Endothelial cell of umbilical vein (primary cell): Measurements from ENCODE around the gene DIP2A. TPM values are rescaled to one million over a fixed set of nuclear protein-coding genes. Genes with fewer than 3 reads are reported as not detected.

ENCODE experiments used
- BruUV-seq: library from RNA; stranded (reverse); fragments of 400-500 nt; replicated peaks from 2 replicates; lab custom pipeline; 2021; lab: Mats Ljungman, UMichigan
- CTCF ChIA-PET: fragments of 300-600, 350-600 bp; sonication (Branson Sonifier 250); formaldehyde crosslinking; loops from one replicate; lab custom pipeline; 2021; ENCODE audit warnings: antibody characterized with exemption, inconsistent platforms; lab: Charles Lee
- POLR2A ChIA-PET: fragments of 300-600, 350-600 bp; sonication (Branson Sonifier 250); formaldehyde crosslinking; loops from one replicate; lab custom pipeline; 2021; ENCODE audit warnings: antibody characterized with exemption, inconsistent platforms; lab: Charles Lee
- DNase-seq: peaks from one replicate; pipeline ENCODE4 v3.0.0-alpha.2; 2011; ENCODE audit warnings: low read depth, low spot score
- FAIRE-seq: peaks from 2 replicates; lab custom pipeline; 2011; peaks lifted over from hg19 to GRCh38; lab: Jason Lieb, UNC
- H2AFZ ChIP-seq: 2 replicates; pipeline ENCODE4 v1.6.0; 2012; ENCODE audit warnings: low read depth, low read length, control low read depth, inconsistent platforms
- H3K27ac ChIP-seq: 2 replicates; pipeline ENCODE4 v1.5.1; 2011; ENCODE audit warnings: low read depth, mild to moderate bottlenecking, control low read depth, low read length, moderate library complexity; ENCODE audit not compliant: insufficient read depth
- H3K27me3 ChIP-seq, 2 experiments: 2 replicates each; pipeline versions ENCODE4 v1.6.0 to v1.6.1; 2011; ENCODE audit warnings: low read length in 2 of 2, mixed read lengths in 1 of 2; ENCODE audit not compliant: control insufficient read depth in 2 of 2, insufficient read depth in 2 of 2
- H3K36me3 ChIP-seq, 2 experiments: 2 replicates in 1 of 2; 3 replicates in 1 of 2; pipeline ENCODE4 v1.5.1; 2011; ENCODE audit warnings: low read length in 2 of 2, mild to moderate bottlenecking in 1 of 2, moderate library complexity in 1 of 2; ENCODE audit not compliant: control insufficient read depth in 2 of 2, insufficient read depth in 2 of 2; ENCODE audit errors: extremely low read depth in 1 of 2
- H3K4me1 ChIP-seq: 3 replicates; pipeline ENCODE4 v1.5.1; 2011; ENCODE audit warnings: mild to moderate bottlenecking, low read length; ENCODE audit not compliant: control insufficient read depth, insufficient read depth; ENCODE audit errors: extremely low read depth
- H3K4me2 ChIP-seq: 2 replicates; pipeline ENCODE4 v1.6.1; 2011; ENCODE audit warnings: low read length, control low read depth, mixed read lengths; ENCODE audit not compliant: insufficient read depth
- H3K4me3 ChIP-seq, 3 experiments: fragments of 200-600 bp in 1 of 3; sonication (generic), shearing (Covaris generic) in 1 of 3; replicated peaks in 1 of 3; 2 replicates each; pipeline ENCODE4 v1.5.1; 2011 to 2016; ENCODE audit warnings: control low read depth in 3 of 3, low read length in 3 of 3, mild to moderate bottlenecking in 2 of 3, inconsistent platforms in 1 of 3, low read depth in 1 of 3, moderate library complexity in 1 of 3; ENCODE audit not compliant: insufficient read depth in 1 of 3
- H3K79me2 ChIP-seq: 2 replicates; pipeline ENCODE4 v1.6.0; 2012; ENCODE audit warnings: low read length, inconsistent platforms; ENCODE audit not compliant: control insufficient read depth, insufficient read depth
- H3K9ac ChIP-seq: replicated peaks from 2 replicates; pipeline ENCODE3; 2011; ENCODE audit warnings: low read length, control low read depth; ENCODE audit not compliant: insufficient read depth; ENCODE audit errors: extremely low read depth
- H3K9me1 ChIP-seq: replicated peaks from 3 replicates; pipeline ENCODE4 v1.6.0; 2011; ENCODE audit warnings: mild to moderate bottlenecking, low read length; ENCODE audit not compliant: control insufficient read depth, insufficient read depth; ENCODE audit errors: extremely low read depth
- H3K9me3 ChIP-seq: replicated peaks from 2 replicates; pipeline ENCODE4 v1.5.1; 2012; ENCODE audit warnings: low read length, inconsistent platforms; ENCODE audit not compliant: control insufficient read depth, insufficient read depth
- H4K20me1 ChIP-seq: replicated peaks from 2 replicates; pipeline ENCODE3; 2011; ENCODE audit warnings: mild to moderate bottlenecking, low read length; ENCODE audit not compliant: control insufficient read depth, insufficient read depth; ENCODE audit errors: extremely low read depth
- CTCF ChIP-seq, 2 donors: IDR thresholded peaks; 1 replicate in 1 of 2; 2 replicates in 1 of 2; pipeline ENCODE4 v1.5.1; 2011; ENCODE audit warnings: low read length in 2 of 2, mild to moderate bottlenecking in 2 of 2, moderate library complexity in 2 of 2, control low read depth in 1 of 2, inconsistent platforms in 1 of 2, low read depth in 1 of 2; ENCODE audit not compliant: insufficient read depth in 1 of 2; ENCODE audit errors: extremely low read depth in 1 of 2
- EZH2 ChIP-seq: IDR thresholded peaks from 2 replicates; pipeline ENCODE4 v1.6.1; 2012; ENCODE audit warnings: borderline replicate concordance, low read depth, mild to moderate bottlenecking, moderate library complexity, low read length, inconsistent platforms; ENCODE audit not compliant: severe bottlenecking
- FOS ChIP-seq: IDR thresholded peaks from 2 replicates; pipeline ENCODE4 v1.6.1; 2011; ENCODE audit warnings: mild to moderate bottlenecking, low read length, moderate library complexity, borderline replicate concordance; ENCODE audit not compliant: insufficient read depth
- GATA2 ChIP-seq: IDR thresholded peaks from 2 replicates; pipeline ENCODE4 v1.7.0; 2011; ENCODE audit warnings: low read depth, mild to moderate bottlenecking, moderate library complexity, mixed read lengths, low read length; ENCODE audit not compliant: insufficient read length, insufficient read depth
- JUN ChIP-seq: IDR thresholded peaks from 2 replicates; pipeline ENCODE4 v1.6.1; 2011; ENCODE audit warnings: borderline replicate concordance, low read depth; ENCODE audit not compliant: insufficient read length, insufficient read depth
- MAX ChIP-seq: IDR thresholded peaks from 2 replicates; pipeline ENCODE4 v1.6.1; 2011; ENCODE audit not compliant: insufficient read depth, insufficient read length
- MYC ChIP-seq: IDR thresholded peaks from one replicate; pipeline ENCODE4 v1.6.1; 2011; ENCODE audit warnings: mild to moderate bottlenecking, low read depth, low read length
- POLR2A ChIP-seq: IDR thresholded peaks from 2 replicates; pipeline ENCODE4 v1.6.1; 2012; ENCODE audit warnings: low read depth, mild to moderate bottlenecking, control low read depth, low read length
- POLR2AphosphoS5 ChIP-seq: IDR thresholded peaks from 2 replicates; pipeline ENCODE4 v1.6.1; 2012; ENCODE audit warnings: low read depth, mild to moderate bottlenecking, control low read depth, low read length, moderate library complexity; ENCODE audit not compliant: insufficient read depth
- dilution Hi-C: fragments of 300-500 bp; cut with MboI; formaldehyde crosslinking; loops from one replicate; pipeline ENCODE4 v1.15.0; 2019; ENCODE audit warnings: low sequenced_read_pairs; ENCODE audit not compliant: extremely low pct_ligation_motif_present
- intact Hi-C: fragments of 100-400 bp; cut with micrococcal nuclease; formaldehyde crosslinking; loops from one replicate; pipeline ENCODE4 v1.10.0; 2022
- polyA plus RNA-seq, 4 experiments: library from polyadenylated mRNA; depleted of rRNA in 3 of 4; stranded (reverse) in 3 of 4; unstranded in 1 of 4; fragments of >200 nt; gene quantifications; 2 replicates each; pipeline versions ENCODE4 v1.2.1 to v1.2.3, GENCODE V29; 2011 to 2012; ENCODE audit warnings: missing spikeins in 1 of 4
- total RNA-seq: library from RNA; stranded (reverse); gene quantifications from 2 replicates; pipeline ENCODE4 v1.2.3, GENCODE V29; 2021

Gene DIP2A
- total and polyA plus RNA-seq, 2 donors (not counting 3 experiments of a cell fraction or from before 2014, with no cell fraction given): 34.5 to 62.1 TPM

GRCh38 chr21:46561445-46562090 is 102.9 kb downstream of the DIP2A start:
- Histone ChIP-seq H3K36me3 (peaks cover 5 to 66% of the 10 kb centered on the region in 2 experiments), H4K20me1 (no peaks in the 10 kb centered on the region), H3K9ac (no peak overlapping the region), H3K9me3 (no peaks in the 10 kb centered on the region), H3K4me2 (no peak overlapping the region), H3K79me2 (no peaks in the 10 kb centered on the region), H3K4me1 (peaks cover 7% of the 10 kb centered on the region), H3K9me1 (no peaks in the 10 kb centered on the region), H2AFZ (no peak overlapping the region), H3K27ac (no peak overlapping the region), H3K27me3 (no peaks in the 10 kb centered on the region), H3K4me3 (no peak overlapping the region)
- no peak for FAIRE-seq
- POLR2A ChIA-PET: no interaction called here
- dilution Hi-C loops: no loop called here
- CTCF ChIA-PET: no interaction called here
- DNase-seq: no peak
- TF ChIP-seq POLR2AphosphoS5: no peak
- no peak for TF ChIP-seq MYC
- no peak for TF ChIP-seq GATA2
- TF ChIP-seq JUN: no peak
- no peak for TF ChIP-seq FOS
- TF ChIP-seq EZH2: no peak
- TF ChIP-seq CTCF (IDR thresholded peaks at IDR 0.05; ENCODE audit: extremely low read depth in 1 of 2, insufficient read depth in 1 of 2, low read depth in 1 of 2, low read length in 2 of 2): no peak
- TF ChIP-seq POLR2A: no peak
- TF ChIP-seq MAX: no peak
- BruUV-seq: no TSS peak
- intact Hi-C loops: no loop called here
